Choroid plexus epithelial cell (primary cell): Measurements from ENCODE around the gene FBN2.

Source experiments
- DNase-seq: peaks from one replicate; pipeline ENCODE4 v3.0.0-alpha.2; 2010; ENCODE audit warnings: low read depth
- H3K4me3 ChIP-seq: 2 replicates; pipeline ENCODE4 v1.5.1; 2011; ENCODE audit warnings: low read depth, mild to moderate bottlenecking, control low read depth, low read length, moderate library complexity
- TF ChIP-seq, protein P1 (sequence below): conservative IDR thresholded peaks from 2 replicates; pipeline ENCODE4 v1.5.1; 2011; ENCODE audit warnings: low read depth, mild to moderate bottlenecking, control low read depth, inconsistent platforms, low read length, moderate library complexity

FBN2 gene

DNA sequence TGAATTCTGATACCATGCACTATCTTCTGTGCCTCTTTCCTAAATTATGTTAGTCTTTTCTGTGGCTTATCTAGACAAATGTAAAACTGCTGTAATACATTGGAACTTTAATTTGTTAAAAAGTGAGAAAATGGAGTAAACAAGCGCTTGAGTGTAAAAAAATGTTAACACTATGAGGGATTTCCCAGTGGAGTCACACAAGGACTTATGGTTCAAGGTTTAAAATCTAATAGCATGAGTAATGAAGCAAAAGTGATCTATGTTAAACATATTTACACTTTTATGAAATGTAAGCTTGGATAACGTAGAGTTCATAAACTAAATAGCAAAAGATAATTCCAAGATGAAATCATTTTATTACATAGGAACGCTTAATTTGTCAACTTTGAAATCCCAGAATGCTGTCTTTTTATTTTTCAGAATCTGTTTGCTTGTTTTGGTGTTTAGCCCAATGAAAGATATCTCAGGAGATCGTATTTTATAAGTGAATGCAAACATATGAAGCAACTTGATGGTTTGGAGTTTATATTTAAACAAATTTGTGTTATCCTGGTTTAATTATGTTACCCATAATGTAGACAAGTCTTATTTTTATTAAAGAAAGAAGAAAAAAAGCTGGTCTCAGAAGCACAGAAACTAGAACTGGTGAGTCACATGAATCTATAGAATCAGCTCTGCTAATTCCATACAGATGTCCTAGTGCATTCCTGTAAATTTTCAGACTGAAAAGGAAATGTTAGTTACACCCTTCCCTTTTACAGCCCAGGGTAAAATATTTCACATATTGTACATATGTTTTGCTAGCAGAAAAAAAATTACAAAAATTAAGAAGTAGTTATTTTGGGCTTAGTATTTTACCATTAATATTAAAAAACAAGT, 34.2 kb upstream of the FBN2 start:
- peak; percentile 74 for DNase-seq
- TF ChIP-seq, protein P1, sequence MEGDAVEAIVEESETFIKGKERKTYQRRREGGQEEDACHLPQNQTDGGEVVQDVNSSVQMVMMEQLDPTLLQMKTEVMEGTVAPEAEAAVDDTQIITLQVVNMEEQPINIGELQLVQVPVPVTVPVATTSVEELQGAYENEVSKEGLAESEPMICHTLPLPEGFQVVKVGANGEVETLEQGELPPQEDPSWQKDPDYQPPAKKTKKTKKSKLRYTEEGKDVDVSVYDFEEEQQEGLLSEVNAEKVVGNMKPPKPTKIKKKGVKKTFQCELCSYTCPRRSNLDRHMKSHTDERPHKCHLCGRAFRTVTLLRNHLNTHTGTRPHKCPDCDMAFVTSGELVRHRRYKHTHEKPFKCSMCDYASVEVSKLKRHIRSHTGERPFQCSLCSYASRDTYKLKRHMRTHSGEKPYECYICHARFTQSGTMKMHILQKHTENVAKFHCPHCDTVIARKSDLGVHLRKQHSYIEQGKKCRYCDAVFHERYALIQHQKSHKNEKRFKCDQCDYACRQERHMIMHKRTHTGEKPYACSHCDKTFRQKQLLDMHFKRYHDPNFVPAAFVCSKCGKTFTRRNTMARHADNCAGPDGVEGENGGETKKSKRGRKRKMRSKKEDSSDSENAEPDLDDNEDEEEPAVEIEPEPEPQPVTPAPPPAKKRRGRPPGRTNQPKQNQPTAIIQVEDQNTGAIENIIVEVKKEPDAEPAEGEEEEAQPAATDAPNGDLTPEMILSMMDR, result no peak
- H3K4me3 ChIP-seq, result no peak overlapping the region

DNA sequence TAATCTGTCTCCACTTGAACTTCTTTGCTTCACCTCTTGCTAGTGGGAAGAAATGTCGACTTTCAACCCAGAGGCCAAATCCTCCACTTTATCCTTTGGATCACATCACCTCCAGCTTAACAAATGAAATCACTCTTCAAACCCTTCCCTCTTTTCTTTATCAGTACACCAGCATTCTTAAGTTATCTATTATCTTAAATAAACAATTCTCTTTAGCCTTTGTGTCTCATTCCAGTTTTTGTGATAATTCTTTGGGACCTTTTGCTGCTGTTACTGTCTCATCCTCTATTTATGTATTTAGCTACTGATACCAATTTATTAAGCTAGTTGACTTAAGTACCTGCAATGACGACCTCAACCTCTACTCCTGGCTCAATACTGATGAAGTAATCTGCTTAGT, 28.1 kb upstream of the FBN2 start:
- DNase-seq, result no peak
- no peak overlapping the region for H3K4me3 ChIP-seq
- TF ChIP-seq, protein P1, result no peak

DNA sequence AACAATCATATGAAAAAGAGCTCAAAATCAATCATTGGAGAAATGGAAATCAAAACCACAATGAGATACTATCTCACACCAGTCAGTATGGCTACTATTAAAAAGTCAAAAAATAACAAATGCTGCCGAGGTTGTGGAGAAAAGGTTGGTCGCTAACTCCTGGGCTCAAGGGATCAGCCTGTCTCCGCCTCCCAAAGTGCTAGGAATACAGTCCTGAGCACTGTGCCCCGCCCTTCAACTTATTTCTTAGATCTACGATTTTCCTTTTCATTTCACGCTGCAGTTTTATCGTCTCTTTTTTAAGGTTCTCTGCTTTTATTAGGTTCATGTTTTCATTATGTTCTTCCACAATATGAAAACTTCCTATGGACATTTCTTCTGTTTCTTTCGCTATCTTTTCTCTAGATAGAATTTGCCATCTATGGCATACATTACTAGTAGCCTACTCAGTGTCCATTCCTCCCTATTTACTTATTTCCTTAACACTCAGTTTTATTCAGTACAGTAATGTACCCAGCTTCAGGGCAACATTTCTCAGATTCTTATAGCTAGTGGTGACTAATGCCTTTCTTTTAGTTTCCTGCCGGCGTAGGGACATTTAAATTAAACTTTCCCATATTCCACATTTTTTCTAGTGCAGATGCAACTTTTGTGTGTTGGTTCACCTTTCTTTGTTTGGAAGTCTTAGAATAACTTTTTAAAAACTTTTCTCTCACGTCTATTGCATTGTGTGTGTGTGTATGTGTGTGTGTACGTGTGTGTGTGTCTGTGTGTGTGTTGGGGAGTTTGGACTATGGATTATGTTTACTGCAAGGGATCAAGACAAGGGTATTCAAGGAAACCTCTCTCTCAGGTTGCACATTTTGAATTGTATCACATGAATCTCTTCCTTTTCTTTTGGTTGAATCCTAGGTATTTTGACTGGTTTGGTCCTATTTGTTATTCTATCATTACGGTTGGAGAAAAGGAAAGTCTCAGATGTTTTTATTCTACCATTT, 21.6 kb upstream of the FBN2 start:
- DNase-seq, result peak; percentile 60
- H3K4me3 ChIP-seq, result no peak overlapping the region
- TF ChIP-seq, protein P1, result no peak

- no peak for DNase-seq
- TF ChIP-seq, protein P1, result no peak
- H3K4me3 ChIP-seq, result no peak overlapping the region
Measured at GRCh38 chr5:128553747-128554146, 15.7 kb upstream of the FBN2 start.

DNA sequence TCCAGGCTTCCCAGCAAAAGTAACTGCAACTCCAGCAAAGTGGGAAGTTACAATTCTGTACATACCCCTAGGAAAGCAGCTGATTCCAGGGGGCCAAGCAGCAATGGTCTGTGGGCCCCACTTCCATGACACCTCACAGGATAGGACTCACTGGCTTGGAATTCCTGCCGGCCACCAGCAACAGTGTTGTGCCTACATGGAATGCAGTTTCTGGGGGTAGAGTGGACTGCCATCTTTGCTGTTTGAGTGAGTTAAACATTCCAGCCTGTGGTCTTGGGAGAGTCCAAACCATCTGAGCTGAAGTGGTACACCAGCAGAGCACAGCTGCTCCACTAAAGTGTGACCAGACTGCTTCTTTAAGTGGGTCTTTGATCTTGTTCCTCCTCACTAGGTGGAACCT, 13.4 kb upstream of the FBN2 start:
- TF ChIP-seq, protein P1, result no peak
- DNase-seq, result no peak
- no peak overlapping the region for H3K4me3 ChIP-seq

- DNase-seq, result no peak
- no peak overlapping the region for H3K4me3 ChIP-seq
- TF ChIP-seq, protein P1, result no peak
Measured at GRCh38 chr5:128549496-128549895, 11.5 kb upstream of the FBN2 start.
